ENCODE data around the gene NCKAP5L.
"Not testable (repeated sequence)": the region's sequence is repeated elsewhere in the genome, so short reads cannot be mapped to it uniquely, and the experiment has no call there.

NCKAP5L gene

DNA sequence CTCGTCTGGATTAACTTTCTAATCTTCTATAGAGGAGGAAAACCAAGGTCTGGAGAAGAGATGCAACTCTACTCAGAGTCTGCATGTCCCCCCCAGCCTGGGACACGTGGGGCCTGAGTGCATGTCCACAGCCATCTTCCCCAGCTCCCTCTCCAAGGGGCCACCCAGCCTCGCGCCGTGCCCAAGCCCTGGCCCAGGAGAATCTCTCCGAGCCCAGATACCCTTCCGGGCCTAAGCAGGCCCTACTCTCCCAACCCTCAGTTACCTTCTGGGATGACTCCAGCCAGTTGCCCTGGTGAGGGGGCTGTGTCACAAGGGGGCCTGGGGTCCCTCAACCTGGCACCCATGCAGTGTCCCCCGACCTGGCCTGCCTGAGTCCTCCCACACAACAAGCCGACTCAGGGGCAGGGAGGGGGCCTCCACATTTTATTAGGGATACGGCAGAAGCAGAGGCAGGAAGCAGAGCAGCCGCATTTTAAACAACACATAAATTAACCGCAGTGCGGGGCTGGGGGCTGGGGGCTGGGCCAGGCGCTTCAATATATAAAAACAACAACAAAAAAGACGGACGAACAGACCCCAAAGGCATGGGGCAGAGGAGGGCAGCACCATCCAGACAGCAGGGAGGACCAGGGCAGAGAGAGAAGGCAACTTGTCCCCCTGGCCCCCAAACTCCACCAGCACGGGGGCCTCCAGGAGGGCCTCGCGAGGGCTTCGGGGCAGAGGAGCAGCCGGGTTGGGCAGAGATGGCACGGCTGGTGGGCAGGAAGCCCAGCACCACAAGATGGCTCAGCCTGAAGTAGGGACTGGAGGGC, 37.3 kb downstream of the NCKAP5L start:
- Histone ChIP-seq H3K9me3 (ENCODE audit: control insufficient read depth, insufficient read depth, low read depth, low read length) (peaks cover 8% of the 10 kb centered on the region), H3K27me3 (ENCODE audit: control insufficient read depth, insufficient read depth, low read length) (no peaks in the 10 kb centered on the region), H3K9ac (ENCODE audit: low read length) (no peak overlapping the region), H3K36me3 (ENCODE audit: control insufficient read depth, insufficient read depth, low read length) (peaks cover 13% of the 10 kb centered on the region), H3K27ac (ENCODE audit: low read depth, low read length) (peak overlapping the region; percentile 51; the same call in 1 of the 2 replicates), H3K4me1 (ENCODE audit: control insufficient read depth, insufficient read depth, low read length) (peaks cover 5% of the 10 kb centered on the region; the same call in 1 of the 2 replicates), H3K4me3 (ENCODE audit: low read depth, low read length) (no peak overlapping the region)

DNA sequence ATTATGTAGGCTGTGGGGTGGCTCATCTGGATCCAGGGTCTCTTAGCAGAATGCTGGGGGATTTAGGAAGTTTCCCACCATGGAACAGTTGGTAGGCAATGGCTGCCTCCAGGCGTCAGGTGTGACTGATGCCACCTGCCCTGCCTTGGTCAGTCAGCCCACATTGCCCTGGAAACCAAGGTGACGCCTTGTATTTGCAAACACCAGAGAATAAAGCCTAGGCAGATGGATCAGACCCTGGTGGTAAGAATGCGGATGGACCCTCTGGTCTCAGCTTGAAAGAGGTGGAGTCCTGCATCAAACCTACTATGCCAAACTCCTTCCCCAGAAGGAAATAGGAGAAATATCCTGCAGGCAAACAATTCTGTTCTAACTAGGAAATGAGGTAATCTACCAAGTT, 38.2 kb downstream of the NCKAP5L start:
- H3K36me3 ChIP-seq (ENCODE audit: control insufficient read depth, insufficient read depth, low read length): peaks cover 13% of the 10 kb centered on the region
- H3K9me3 ChIP-seq (ENCODE audit: control insufficient read depth, insufficient read depth, low read depth, low read length): peaks cover 8% of the 10 kb centered on the region
- H3K9ac ChIP-seq (ENCODE audit: low read length): no peak overlapping the region
- H3K4me1 ChIP-seq (ENCODE audit: control insufficient read depth, insufficient read depth, low read length): peaks cover 5% of the 10 kb centered on the region; the same call in 1 of the 2 replicates
- no peaks in the 10 kb centered on the region for H3K27me3 ChIP-seq (ENCODE audit: control insufficient read depth, insufficient read depth, low read length)
- no peak overlapping the region for H3K27ac ChIP-seq (ENCODE audit: low read depth, low read length)
- no peak overlapping the region for H3K4me3 ChIP-seq (ENCODE audit: low read depth, low read length)

DNA sequence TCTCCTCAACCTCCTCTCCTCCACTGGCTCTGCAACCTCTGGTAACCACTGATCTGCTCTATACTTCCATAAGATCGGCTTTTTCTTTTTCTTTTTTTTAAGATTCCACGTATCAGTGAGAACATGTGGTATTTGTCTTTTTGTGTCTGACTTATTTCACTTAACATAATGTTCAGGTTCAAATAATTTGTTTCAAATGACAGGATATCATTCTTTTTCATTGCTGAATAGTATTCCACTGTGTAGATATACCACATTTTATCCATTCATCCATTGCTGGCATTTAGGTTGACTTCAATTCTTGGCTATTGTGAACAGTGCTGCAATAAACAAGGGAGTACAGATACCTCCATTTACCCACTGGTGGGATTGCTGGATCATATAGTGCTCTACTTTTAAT, 40.5 kb downstream of the NCKAP5L start:
- Histone ChIP-seq H3K27ac (ENCODE audit: low read depth, low read length) (no peak overlapping the region), H3K4me3 (ENCODE audit: low read depth, low read length) (no peak overlapping the region), H3K9ac (ENCODE audit: low read length) (no peak overlapping the region), H3K36me3 (ENCODE audit: control insufficient read depth, insufficient read depth, low read length) (peaks cover 9% of the 10 kb centered on the region), H3K4me1 (ENCODE audit: control insufficient read depth, insufficient read depth, low read length) (peaks cover 5% of the 10 kb centered on the region; the same call in 1 of the 2 replicates), H3K27me3 (ENCODE audit: control insufficient read depth, insufficient read depth, low read length) (no peaks in the 10 kb centered on the region), H3K9me3 (ENCODE audit: control insufficient read depth, insufficient read depth, low read depth, low read length) (peaks cover 8% of the 10 kb centered on the region)

DNA sequence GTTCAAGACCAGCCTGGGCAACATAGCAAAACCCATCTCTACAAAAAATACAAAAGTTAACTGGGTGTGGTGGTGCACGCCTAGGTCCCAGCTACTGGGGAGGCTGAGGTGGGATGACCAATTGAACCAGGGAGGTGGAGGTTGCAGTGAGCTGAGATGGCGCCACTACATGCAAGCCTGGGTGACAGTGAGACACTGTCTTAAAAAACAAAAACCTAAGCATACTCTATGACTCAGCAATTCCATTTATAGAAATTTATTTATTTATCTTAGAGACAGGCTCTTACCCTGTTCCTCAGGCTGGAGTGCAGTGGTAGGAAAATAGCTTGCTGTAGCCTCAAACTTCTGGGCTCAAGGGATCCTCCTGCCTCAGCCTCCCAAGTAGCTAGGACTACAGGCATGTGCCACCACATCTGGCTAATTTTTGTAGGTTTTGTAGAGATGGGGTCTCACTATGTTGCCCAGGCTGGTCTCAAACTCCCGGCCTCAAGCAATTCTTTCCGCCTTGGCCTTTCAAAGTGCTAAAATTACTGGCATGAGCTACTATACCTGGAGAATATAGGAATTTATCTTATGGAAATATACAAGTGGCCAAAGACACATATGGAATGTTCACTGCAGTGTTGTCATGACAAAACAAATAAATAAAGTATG, 43.3 kb downstream of the NCKAP5L start:
- Histone ChIP-seq H3K4me3 (ENCODE audit: low read depth, low read length) (no peak overlapping the region), H3K27ac (ENCODE audit: low read depth, low read length) (no peak overlapping the region), H3K36me3 (ENCODE audit: control insufficient read depth, insufficient read depth, low read length) (no peaks in the 10 kb centered on the region)

DNA sequence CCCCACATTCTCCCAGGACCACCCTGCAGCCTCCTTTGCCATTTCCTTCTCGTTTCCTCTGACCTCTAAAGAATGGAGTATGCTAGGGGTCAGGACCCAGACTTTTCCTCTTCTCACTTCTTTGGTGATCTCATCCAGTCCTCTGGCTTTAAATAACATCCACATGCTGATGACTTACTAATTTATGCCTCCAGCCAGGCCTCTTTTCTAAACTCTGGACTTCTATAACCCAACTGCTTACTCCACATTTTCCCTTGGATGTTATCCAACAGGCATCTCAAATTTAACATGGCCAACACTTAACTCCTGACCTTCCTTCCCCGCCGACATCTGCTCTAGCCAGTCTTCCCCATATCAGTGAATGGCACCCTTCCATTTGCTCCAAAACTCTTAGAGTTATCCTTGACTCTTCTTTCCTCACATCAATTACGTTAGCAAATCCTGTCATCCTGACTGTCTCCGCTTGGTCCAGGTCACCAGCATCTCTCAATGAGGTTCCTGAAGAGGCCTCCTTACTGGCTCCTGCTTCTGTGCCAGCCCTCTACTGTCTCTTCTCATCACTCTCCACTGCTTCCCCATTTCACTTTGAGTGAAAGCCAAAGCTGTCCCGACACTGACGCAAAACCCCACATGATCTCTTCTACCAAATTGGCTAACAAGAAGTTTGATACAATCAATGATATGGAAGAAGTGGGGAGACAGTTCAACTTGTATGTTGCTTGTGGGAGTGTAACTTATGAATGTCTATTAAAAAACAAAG, 44.1 kb downstream of the NCKAP5L start:
- H3K9ac ChIP-seq (ENCODE audit: low read length): no peak overlapping the region
- H3K9me3 ChIP-seq (ENCODE audit: control insufficient read depth, insufficient read depth, low read depth, low read length): peaks cover 8% of the 10 kb centered on the region
- H3K4me3 ChIP-seq (ENCODE audit: low read depth, low read length): no peak overlapping the region
- no peaks in the 10 kb centered on the region for H3K36me3 ChIP-seq (ENCODE audit: control insufficient read depth, insufficient read depth, low read length)
- peaks cover 10% of the 10 kb centered on the region; the same call in 1 of the 2 replicates for H3K27me3 ChIP-seq (ENCODE audit: control insufficient read depth, insufficient read depth, low read length)
- no peaks in the 10 kb centered on the region for H3K4me1 ChIP-seq (ENCODE audit: control insufficient read depth, insufficient read depth, low read length)
- H3K27ac ChIP-seq (ENCODE audit: low read depth, low read length): no peak overlapping the region

More for the DNA sequence above, 43.3 kb downstream of the NCKAP5L start:
- no peak overlapping the region for H3K9ac ChIP-seq (ENCODE audit: low read length)
- H3K4me1 ChIP-seq (ENCODE audit: control insufficient read depth, insufficient read depth, low read length): no peaks in the 10 kb centered on the region
- H3K9me3 ChIP-seq (ENCODE audit: control insufficient read depth, insufficient read depth, low read depth, low read length): peaks cover 8% of the 10 kb centered on the region
- peaks cover 6% of the 10 kb centered on the region; the same call in 1 of the 2 replicates for H3K27me3 ChIP-seq (ENCODE audit: control insufficient read depth, insufficient read depth, low read length)

DNA sequence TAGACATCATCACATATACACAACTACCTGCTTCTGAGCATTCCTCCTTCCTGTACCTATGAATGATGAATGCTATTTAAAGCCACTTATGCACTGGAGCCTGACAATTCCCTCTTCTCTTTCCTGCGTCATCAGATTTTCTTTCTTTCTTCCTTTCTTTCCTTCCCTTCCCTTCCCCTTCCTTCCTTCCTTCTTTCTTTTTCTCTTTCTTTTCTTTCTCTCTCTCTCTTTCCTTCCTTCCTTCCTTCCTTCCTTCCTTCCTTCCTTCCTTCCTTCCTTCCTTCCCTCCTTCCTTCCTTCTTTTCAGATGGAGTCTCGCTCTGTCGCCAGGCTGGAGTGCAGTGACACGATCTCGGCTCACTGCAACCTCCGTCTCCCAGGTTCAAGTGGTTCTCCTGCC, 47.3 kb downstream of the NCKAP5L start:
- H3K36me3 ChIP-seq (ENCODE audit: control insufficient read depth, insufficient read depth, low read length); H3K4me1 ChIP-seq (ENCODE audit: control insufficient read depth, insufficient read depth, low read length); H3K4me3 ChIP-seq (ENCODE audit: low read depth, low read length); H3K9ac ChIP-seq (ENCODE audit: low read length); H3K27ac ChIP-seq (ENCODE audit: low read depth, low read length); H3K9me3 ChIP-seq (ENCODE audit: control insufficient read depth, insufficient read depth, low read depth, low read length): not testable (repeated sequence)
- H3K27me3 ChIP-seq (ENCODE audit: control insufficient read depth, insufficient read depth, low read length): peaks cover 10% of the 10 kb centered on the region; the same call in 1 of the 2 replicates

DNA sequence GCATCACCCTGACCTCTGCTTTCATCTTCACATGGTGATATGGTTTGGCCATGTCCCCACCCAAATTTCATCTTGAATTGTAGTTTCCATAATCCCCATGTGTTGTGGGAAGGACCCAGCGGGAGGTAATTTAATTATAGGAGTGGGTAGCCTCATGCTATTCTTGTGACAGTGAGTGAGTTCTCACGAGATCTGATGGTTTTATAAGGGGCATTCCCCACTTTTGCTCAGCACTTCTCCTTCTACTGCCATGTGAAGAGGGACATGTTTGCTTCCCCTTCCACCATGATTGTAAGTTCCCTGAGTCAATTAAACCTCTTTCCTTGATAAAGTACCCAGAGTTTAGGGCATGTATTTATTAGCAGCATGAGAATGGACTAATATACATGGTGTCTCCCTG, 48.6 kb downstream of the NCKAP5L start:
- H3K36me3 ChIP-seq (ENCODE audit: control insufficient read depth, insufficient read depth, low read length): no peaks in the 10 kb centered on the region
- peaks cover 10% of the 10 kb centered on the region; the same call in 1 of the 2 replicates for H3K27me3 ChIP-seq (ENCODE audit: control insufficient read depth, insufficient read depth, low read length)
- H3K27ac ChIP-seq (ENCODE audit: low read depth, low read length): no peak overlapping the region

DNA sequence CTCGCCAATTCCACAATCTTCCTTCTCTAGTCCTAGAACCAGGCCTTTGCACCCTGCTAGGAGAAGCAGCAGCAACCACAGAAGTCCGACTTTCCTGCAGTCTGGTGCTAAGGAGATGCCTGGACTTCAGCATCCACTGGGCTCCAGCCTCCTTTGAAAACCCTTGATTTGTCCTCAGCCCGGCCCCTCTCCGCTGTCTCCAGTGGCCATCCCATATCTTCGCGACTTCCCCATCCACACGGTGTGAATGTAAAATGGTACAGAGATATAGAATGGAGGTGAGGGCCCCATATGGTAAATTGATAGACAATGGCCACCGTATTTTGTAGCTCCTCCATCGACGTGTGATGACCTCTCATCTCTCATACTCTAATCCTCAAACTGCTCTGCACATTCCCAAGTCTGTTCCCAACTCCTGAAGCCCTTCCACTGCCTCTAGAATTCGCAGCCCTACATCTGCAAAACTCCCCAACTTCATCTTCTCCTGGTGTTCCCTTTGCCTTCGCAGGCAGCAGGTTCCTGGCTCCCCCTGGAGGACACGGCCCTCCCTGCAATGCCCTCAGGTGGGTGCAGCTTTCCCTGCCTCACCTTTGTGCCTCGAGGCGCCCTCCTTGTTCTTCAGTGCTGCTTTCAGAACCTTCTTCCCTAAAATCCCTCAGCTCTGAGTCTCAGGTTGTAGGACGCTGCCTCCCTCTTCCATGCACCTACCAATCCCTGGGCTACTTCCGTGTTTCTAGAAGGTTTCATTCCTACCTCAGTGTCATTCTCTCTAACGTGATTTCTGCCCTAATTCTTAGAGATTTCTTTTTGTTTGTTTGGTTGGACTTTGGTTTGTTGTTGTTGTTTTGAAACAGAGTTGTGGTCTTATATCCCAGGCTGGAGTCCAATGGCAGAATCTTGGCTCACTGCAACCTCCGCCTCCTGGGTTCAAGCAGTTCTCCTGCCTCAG, 50.1 kb downstream of the NCKAP5L start:
- Histone ChIP-seq H3K27me3 (ENCODE audit: control insufficient read depth, insufficient read depth, low read length) (peaks cover 10% of the 10 kb centered on the region; the same call in 1 of the 2 replicates), H3K36me3 (ENCODE audit: control insufficient read depth, insufficient read depth, low read length) (no peaks in the 10 kb centered on the region), H3K27ac (ENCODE audit: low read depth, low read length) (no peak overlapping the region), H3K4me1 (ENCODE audit: control insufficient read depth, insufficient read depth, low read length) (no peaks in the 10 kb centered on the region), H3K9me3 (ENCODE audit: control insufficient read depth, insufficient read depth, low read depth, low read length) (no peaks in the 10 kb centered on the region), H3K4me3 (ENCODE audit: low read depth, low read length) (no peak overlapping the region), H3K9ac (ENCODE audit: low read length) (no peak overlapping the region)

More for the DNA sequence above, 48.6 kb downstream of the NCKAP5L start:
- H3K4me1 ChIP-seq (ENCODE audit: control insufficient read depth, insufficient read depth, low read length): no peaks in the 10 kb centered on the region
- no peak overlapping the region for H3K4me3 ChIP-seq (ENCODE audit: low read depth, low read length)
- H3K9ac ChIP-seq (ENCODE audit: low read length): no peak overlapping the region
- no peaks in the 10 kb centered on the region for H3K9me3 ChIP-seq (ENCODE audit: control insufficient read depth, insufficient read depth, low read depth, low read length)

DNA sequence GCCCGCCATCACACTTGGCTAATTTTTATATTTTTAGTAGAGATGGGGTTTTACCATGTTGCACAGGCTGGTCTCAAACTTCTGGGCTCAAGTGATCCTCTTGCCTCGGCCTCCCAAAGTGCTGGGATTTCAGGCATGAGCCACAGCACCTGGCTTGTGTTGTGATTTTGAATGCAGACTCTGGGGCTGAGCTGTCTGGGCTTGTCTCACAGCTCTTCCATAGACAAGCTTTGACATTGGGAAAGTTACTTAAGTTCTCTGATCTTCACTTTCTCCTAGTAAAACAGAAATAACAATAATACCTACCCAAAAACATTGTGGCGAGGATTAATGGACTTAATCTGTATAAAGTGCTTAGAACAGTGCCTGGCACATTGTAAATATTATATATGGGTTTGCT, 50.9 kb downstream of the NCKAP5L start:
- H3K9ac ChIP-seq (ENCODE audit: low read length): no peak overlapping the region
- no peak overlapping the region for H3K27ac ChIP-seq (ENCODE audit: low read depth, low read length)
- no peaks in the 10 kb centered on the region for H3K36me3 ChIP-seq (ENCODE audit: control insufficient read depth, insufficient read depth, low read length)
- no peaks in the 10 kb centered on the region for H3K4me1 ChIP-seq (ENCODE audit: control insufficient read depth, insufficient read depth, low read length)
- no peaks in the 10 kb centered on the region for H3K9me3 ChIP-seq (ENCODE audit: control insufficient read depth, insufficient read depth, low read depth, low read length)
- H3K27me3 ChIP-seq (ENCODE audit: control insufficient read depth, insufficient read depth, low read length): peaks cover 10% of the 10 kb centered on the region; the same call in 1 of the 2 replicates
- no peak overlapping the region for H3K4me3 ChIP-seq (ENCODE audit: low read depth, low read length)

DNA sequence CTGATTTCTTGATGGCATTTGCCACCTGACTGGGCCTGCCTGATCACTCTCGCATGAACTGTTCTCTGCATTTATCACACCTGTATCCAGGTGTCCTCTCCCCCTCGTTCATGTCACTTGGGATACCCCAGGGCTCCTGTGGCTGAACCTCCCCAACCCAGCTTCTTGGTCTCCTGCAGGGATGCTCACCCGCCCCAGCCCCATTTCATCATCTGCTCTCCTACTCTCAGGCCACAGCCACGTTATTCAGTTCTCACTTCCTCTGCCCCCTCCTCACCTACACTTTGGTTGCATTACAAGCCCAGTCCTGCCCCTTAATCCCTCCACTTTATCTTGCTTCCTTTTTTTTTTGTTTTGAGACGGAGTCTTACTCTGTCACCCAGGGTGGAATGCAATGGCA, 51.4 kb downstream of the NCKAP5L start:
- no peaks in the 10 kb centered on the region for H3K36me3 ChIP-seq (ENCODE audit: control insufficient read depth, insufficient read depth, low read length)
- no peak overlapping the region for H3K27ac ChIP-seq (ENCODE audit: low read depth, low read length)
- no peaks in the 10 kb centered on the region for H3K9me3 ChIP-seq (ENCODE audit: control insufficient read depth, insufficient read depth, low read depth, low read length)
- H3K27me3 ChIP-seq (ENCODE audit: control insufficient read depth, insufficient read depth, low read length): peaks cover 10% of the 10 kb centered on the region; the same call in 1 of the 2 replicates
- no peak overlapping the region for H3K9ac ChIP-seq (ENCODE audit: low read length)
- no peak overlapping the region for H3K4me3 ChIP-seq (ENCODE audit: low read depth, low read length)
- H3K4me1 ChIP-seq (ENCODE audit: control insufficient read depth, insufficient read depth, low read length): no peaks in the 10 kb centered on the region

Measured in HUES6 (cell line).